Mammary epithelial cell (primary cell): ENCODE results near the gene VPS52.

Experiments
- EZH2 ChIP-seq: IDR thresholded peaks from 2 replicates; pipeline ENCODE4 v1.6.1; 2012; ENCODE audit warnings: low read length, inconsistent platforms, borderline replicate concordance
- TF ChIP-seq, protein P1 (sequence below), 2 donors: IDR thresholded peaks in 1 of 2; conservative IDR thresholded peaks in 1 of 2; 2 replicates each; pipeline ENCODE4 v1.5.1; 2011 to 2012; ENCODE audit warnings: inconsistent platforms in 2 of 2, low read length in 2 of 2, mild to moderate bottlenecking in 2 of 2, control low read depth in 1 of 2, low read depth in 1 of 2; ENCODE audit not compliant: insufficient read depth in 1 of 2; ENCODE audit errors: extremely low read depth in 1 of 2

- TF ChIP-seq, protein P1, sequence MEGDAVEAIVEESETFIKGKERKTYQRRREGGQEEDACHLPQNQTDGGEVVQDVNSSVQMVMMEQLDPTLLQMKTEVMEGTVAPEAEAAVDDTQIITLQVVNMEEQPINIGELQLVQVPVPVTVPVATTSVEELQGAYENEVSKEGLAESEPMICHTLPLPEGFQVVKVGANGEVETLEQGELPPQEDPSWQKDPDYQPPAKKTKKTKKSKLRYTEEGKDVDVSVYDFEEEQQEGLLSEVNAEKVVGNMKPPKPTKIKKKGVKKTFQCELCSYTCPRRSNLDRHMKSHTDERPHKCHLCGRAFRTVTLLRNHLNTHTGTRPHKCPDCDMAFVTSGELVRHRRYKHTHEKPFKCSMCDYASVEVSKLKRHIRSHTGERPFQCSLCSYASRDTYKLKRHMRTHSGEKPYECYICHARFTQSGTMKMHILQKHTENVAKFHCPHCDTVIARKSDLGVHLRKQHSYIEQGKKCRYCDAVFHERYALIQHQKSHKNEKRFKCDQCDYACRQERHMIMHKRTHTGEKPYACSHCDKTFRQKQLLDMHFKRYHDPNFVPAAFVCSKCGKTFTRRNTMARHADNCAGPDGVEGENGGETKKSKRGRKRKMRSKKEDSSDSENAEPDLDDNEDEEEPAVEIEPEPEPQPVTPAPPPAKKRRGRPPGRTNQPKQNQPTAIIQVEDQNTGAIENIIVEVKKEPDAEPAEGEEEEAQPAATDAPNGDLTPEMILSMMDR (conservative IDR thresholded peaks at IDR 0.05 in 1 of 2, IDR thresholded peaks at IDR 0.05 in 1 of 2; ENCODE audit: extremely low read depth in 1 of 2, insufficient read depth in 1 of 2, low read depth in 1 of 2, low read length in 2 of 2) = no peak
- no peak for TF ChIP-seq EZH2
These were observed 26.5 kb upstream of the VPS52 start for GRCh38 chr6:33297956-33298772.
